SK-N-SH treated with all-trans-retinoic acid at 6 μM for 48 hours (cell line): Measurements from ENCODE around the gene DDTL.

Experiments used
- ATAC-seq: fragments of 200-7000 bp; cut with Tn5 transposase; 3 replicates; pipeline ENCODE4 v1.9.1; 2020; ENCODE audit warnings: mild to moderate bottlenecking, moderate library complexity
- BACH2 ChIP-seq: fragments of 250-450 bp; sonication (Bioruptor Pico); IDR thresholded peaks from 2 replicates; pipeline ENCODE4 v1.9.0; 2021; ENCODE audit warnings: mild to moderate bottlenecking, borderline replicate concordance
- CREB5 ChIP-seq: fragments of 250-450 bp; sonication (Bioruptor Pico); IDR thresholded peaks from 2 replicates; pipeline ENCODE4 v1.5.1; 2020; ENCODE audit warnings: low read depth, mild to moderate bottlenecking, moderate library complexity
- CSDC2 ChIP-seq: fragments of 250-450 bp; sonication (Bioruptor Pico); IDR thresholded peaks from 2 replicates; pipeline ENCODE4 v1.5.0; 2020; ENCODE audit warnings: mild to moderate bottlenecking, moderate library complexity
- CSRNP3 ChIP-seq: fragments of 250-450 bp; sonication (Bioruptor Pico); IDR thresholded peaks from 2 replicates; pipeline ENCODE4 v1.5.1; 2021; ENCODE audit warnings: mild to moderate bottlenecking, moderate library complexity
- ESRRG ChIP-seq: fragments of 250-450 bp; sonication (Bioruptor Pico); IDR thresholded peaks from 2 replicates; pipeline ENCODE4 v1.6.1; 2021; ENCODE audit warnings: mild to moderate bottlenecking
- ISL1 ChIP-seq: fragments of 250-450 bp; sonication (Bioruptor Pico); IDR thresholded peaks from 2 replicates; pipeline ENCODE4 v2.1.2; 2022; ENCODE audit warnings: mild to moderate bottlenecking, moderate library complexity
- OSR1 ChIP-seq: fragments of 250-450 bp; sonication (Bioruptor Pico); IDR thresholded peaks from 2 replicates; pipeline ENCODE4 v1.8.0; 2022; ENCODE audit warnings: moderate library complexity, mild to moderate bottlenecking, inconsistent platforms
- PATZ1 ChIP-seq: fragments of 250-450 bp; sonication (Bioruptor Pico); IDR thresholded peaks from 2 replicates; pipeline ENCODE4 v1.8.0; 2020; ENCODE audit warnings: mild to moderate bottlenecking, moderate library complexity, borderline replicate concordance
- PPARA ChIP-seq: fragments of 250-450 bp; sonication (Bioruptor Pico); IDR thresholded peaks from 2 replicates; pipeline ENCODE4 v1.5.0; 2020; ENCODE audit warnings: mild to moderate bottlenecking, borderline replicate concordance
- RARB ChIP-seq: fragments of 250-450 bp; sonication (Bioruptor Pico); IDR thresholded peaks from 2 replicates; pipeline ENCODE4 v1.8.0; 2021; ENCODE audit warnings: mild to moderate bottlenecking, moderate library complexity
- SNAI2 ChIP-seq: fragments of 250-450 bp; sonication (Bioruptor Pico); IDR thresholded peaks from 2 replicates; pipeline ENCODE4 v1.5.0; 2020; ENCODE audit warnings: mild to moderate bottlenecking, moderate library complexity
- TOX ChIP-seq: fragments of 250-450 bp; sonication (Bioruptor Pico); IDR thresholded peaks from 2 replicates; pipeline ENCODE4 v1.8.0; 2021; ENCODE audit warnings: mild to moderate bottlenecking, moderate library complexity, borderline replicate concordance
- TSHZ2 ChIP-seq: fragments of 250-450 bp; sonication (Bioruptor Pico); IDR thresholded peaks from 2 replicates; pipeline ENCODE4 v1.5.0; 2020; ENCODE audit warnings: mild to moderate bottlenecking, moderate library complexity
- ZC3H10 ChIP-seq: fragments of 250-450 bp; sonication (Bioruptor Pico); IDR thresholded peaks from 2 replicates; pipeline ENCODE4 v1.5.1; 2021; ENCODE audit warnings: mild to moderate bottlenecking, moderate library complexity
- ZFP3 ChIP-seq: fragments of 250-450 bp; sonication (Bioruptor Pico); IDR thresholded peaks from 2 replicates; pipeline ENCODE4 v1.5.0; 2020; ENCODE audit warnings: mild to moderate bottlenecking, moderate library complexity
- ZFP30 ChIP-seq: fragments of 450-650 bp; formaldehyde crosslinking; IDR thresholded peaks from 2 replicates; pipeline ENCODE4 v1.5.0; 2022; ENCODE audit warnings: mild to moderate bottlenecking, moderate library complexity
- ZNF565 ChIP-seq: fragments of 450-650 bp; formaldehyde crosslinking; conservative IDR thresholded peaks from 2 replicates; pipeline ENCODE4 v1.5.0; 2020; ENCODE audit warnings: low read depth, mild to moderate bottlenecking, moderate library complexity
- ZNF70 ChIP-seq: fragments of 450-650 bp; formaldehyde crosslinking; IDR thresholded peaks from 2 replicates; pipeline ENCODE4 v1.5.0; 2020; ENCODE audit warnings: mild to moderate bottlenecking, moderate library complexity
- ZNF8 ChIP-seq: fragments of 450-650 bp; formaldehyde crosslinking; IDR thresholded peaks from 2 replicates; pipeline ENCODE4 v1.5.0; 2020; ENCODE audit warnings: mild to moderate bottlenecking, moderate library complexity

DDTL gene

GRCh38 chr22:24006207-24006913 is 39.7 kb downstream of the DDTL start:
- ATAC-seq, result no peak
- TF ChIP-seq ZNF8, result no peak

- no peak for TF ChIP-seq RARB (CRISPR knock-in tag)
- TF ChIP-seq BACH2 (CRISPR knock-in tag), result no peak
- TF ChIP-seq TSHZ2 (CRISPR knock-in tag), result no peak
- TF ChIP-seq ZNF565 (CRISPR knock-in tag), result no peak
- ATAC-seq, result no peak
Observed at GRCh38 chr22:24006914-24007214, 40.2 kb downstream of the DDTL start.

- ATAC-seq, result no peak
- no peak for TF ChIP-seq RARB (CRISPR knock-in tag)
Observed at GRCh38 chr22:24007253-24008021, 40.7 kb downstream of the DDTL start.

GRCh38 chr22:24008022-24008283 is 41.3 kb downstream of the DDTL start:
- TF ChIP-seq PATZ1 (CRISPR knock-in tag) (no peak), OSR1 (CRISPR knock-in tag) (no peak), CSRNP3 (CRISPR knock-in tag) (no peak), ZFP30 (CRISPR knock-in tag) (no peak), BACH2 (CRISPR knock-in tag) (no peak), ZC3H10 (CRISPR knock-in tag) (no peak), ZFP3 (CRISPR knock-in tag) (no peak), ZNF70 (CRISPR knock-in tag) (no peak), RARB (CRISPR knock-in tag) (no peak)
- ATAC-seq, result no peak

DNA sequence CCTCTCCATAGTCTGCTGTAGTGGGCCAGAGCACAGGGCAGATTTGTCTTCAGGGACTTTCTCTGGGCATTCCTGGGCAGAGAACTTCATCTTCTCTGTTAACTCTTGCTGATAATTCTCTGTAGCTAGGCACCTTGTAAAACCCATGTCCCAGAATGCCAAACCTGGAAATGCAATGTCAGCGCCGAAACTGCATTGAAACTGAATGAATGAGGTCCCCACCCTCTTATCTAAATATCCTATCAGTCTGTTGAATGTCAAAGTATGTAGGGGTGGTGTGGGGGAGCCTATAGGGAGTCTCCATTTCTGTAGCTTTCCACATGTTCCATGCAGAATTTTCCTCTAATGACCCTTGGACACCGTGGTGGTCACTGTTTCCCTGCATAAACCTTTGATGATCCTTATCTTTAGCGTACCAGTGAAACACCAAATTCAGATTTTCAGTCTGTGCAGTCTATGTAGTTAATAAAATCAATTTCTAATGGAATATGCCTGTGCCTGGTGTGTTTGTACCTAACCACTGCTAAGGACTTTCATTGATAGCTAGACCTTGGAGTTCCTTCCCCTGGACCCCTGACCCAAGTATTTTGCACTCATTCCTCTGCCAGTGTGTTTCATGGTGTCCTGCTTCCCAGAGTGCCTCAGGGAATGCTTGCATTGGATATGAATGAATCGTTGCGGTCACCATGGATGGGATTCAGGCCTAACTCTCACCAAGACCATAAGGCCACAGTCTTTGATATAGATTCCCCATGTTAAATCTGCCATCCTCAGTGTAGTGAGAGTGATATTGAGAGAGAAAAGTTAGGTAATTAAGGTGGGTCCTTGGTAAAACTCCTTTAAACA is 41.9 kb downstream of the DDTL start:
- ATAC-seq, result no peak
- TF ChIP-seq ZFP30 (CRISPR knock-in tag), result no peak
- no peak for TF ChIP-seq CSDC2 (CRISPR knock-in tag)
- TF ChIP-seq CREB5 (CRISPR knock-in tag), result no peak
- no peak for TF ChIP-seq ESRRG (CRISPR knock-in tag)
- no peak for TF ChIP-seq ZNF565 (CRISPR knock-in tag)
- no peak for TF ChIP-seq ISL1 (CRISPR knock-in tag)
- no peak for TF ChIP-seq ZNF70 (CRISPR knock-in tag)
- no peak for TF ChIP-seq CSRNP3 (CRISPR knock-in tag)
- TF ChIP-seq ZNF8, result no peak
- no peak for TF ChIP-seq PPARA (CRISPR knock-in tag)
- no peak for TF ChIP-seq TSHZ2 (CRISPR knock-in tag)
- TF ChIP-seq ZFP3 (CRISPR knock-in tag), result no peak
- TF ChIP-seq SNAI2 (CRISPR knock-in tag), result no peak
- TF ChIP-seq TOX (CRISPR knock-in tag), result no peak
- no peak for TF ChIP-seq RARB (CRISPR knock-in tag)
